GM12872 (cell line): Measurements from ENCODE around the gene MYO1E.

Experiments
- CTCF ChIP-seq: IDR thresholded peaks from 3 replicates; pipeline ENCODE4 v1.5.1; 2011; ENCODE audit warnings: low read depth, mild to moderate bottlenecking, low read length, moderate library complexity; ENCODE audit not compliant: insufficient read depth

The MYO1E gene

GRCh38 chr15:59166601-59167265 is 205.9 kb downstream of the MYO1E start:
- no peak for TF ChIP-seq CTCF

- no peak for TF ChIP-seq CTCF
Measured at GRCh38 chr15:59166166-59166565, 206.5 kb downstream of the MYO1E start.

GRCh38 chr15:59165726-59166125 is 206.9 kb downstream of the MYO1E start:
- TF ChIP-seq CTCF = no peak

- TF ChIP-seq CTCF = peak; percentile 55
Measured at GRCh38 chr15:59160880-59161593, 211.6 kb downstream of the MYO1E start.

- no peak for TF ChIP-seq CTCF
Measured at GRCh38 chr15:59159210-59159609, 213.5 kb downstream of the MYO1E start.

GRCh38 chr15:59158701-59159034 is 214.0 kb downstream of the MYO1E start:
- no peak for TF ChIP-seq CTCF

GRCh38 chr15:59157840-59158700 is 214.6 kb downstream of the MYO1E start:
- TF ChIP-seq CTCF = no peak
